Keratinocyte (primary cell): ENCODE measurements around the gene ETV5.

Source experiments
- CTCF ChIP-seq, 3 experiments: IDR thresholded peaks in 1 of 3; conservative IDR thresholded peaks in 1 of 3; optimal IDR thresholded peaks in 1 of 3; 2 replicates in 2 of 3; 3 replicates in 1 of 3; pipeline versions ENCODE3 to v1.5.1; 2011; ENCODE audit warnings: low read length in 3 of 3, mild to moderate bottlenecking in 3 of 3, moderate library complexity in 2 of 3, control low read depth in 1 of 3, inconsistent platforms in 1 of 3; ENCODE audit not compliant: insufficient read depth in 2 of 3; ENCODE audit errors: extremely low read depth in 1 of 3
- EZH2 ChIP-seq: IDR thresholded peaks from one replicate; pipeline ENCODE4 v1.6.1; 2012; ENCODE audit warnings: inconsistent platforms, mild to moderate bottlenecking, low read length, moderate library complexity

- TF ChIP-seq CTCF (optimal IDR thresholded peaks at IDR 0.05 in 1 of 3, IDR thresholded peaks at IDR 0.05 in 1 of 3, conservative IDR thresholded peaks at IDR 0.05 in 1 of 3; ENCODE audit: extremely low read depth in 1 of 3, insufficient read depth in 2 of 3, low read length in 3 of 3) (no peak), EZH2 (no peak)
Measured at GRCh38 chr3:186108106-186108940, 566 bp downstream of the ETV5 start.
